Thyroid gland (tissue), 4 donors: ENCODE data around the gene CNNM3.

Experiments
- POLR2A ChIP-seq, 2 donors: fragments of 450-650 bp; IDR thresholded peaks; one replicate each; pipeline ENCODE4 v1.6.1; 2017; ENCODE audit warnings: antibody characterized with exemption in 2 of 2, mild to moderate bottlenecking in 2 of 2, moderate library complexity in 1 of 2
- TF ChIP-seq, protein P1 (sequence below), 6 experiments: fragments of 200-600 bp in 3 of 6; fragments of 450-650 bp in 3 of 6; sonication (generic) in 3 of 6; IDR thresholded peaks; one replicate each; pipeline ENCODE4 v1.5.1; 2016 to 2019; ENCODE audit warnings: antibody characterized with exemption in 6 of 6, mild to moderate bottlenecking in 2 of 6, inconsistent platforms in 1 of 6, moderate library complexity in 1 of 6

DNA sequence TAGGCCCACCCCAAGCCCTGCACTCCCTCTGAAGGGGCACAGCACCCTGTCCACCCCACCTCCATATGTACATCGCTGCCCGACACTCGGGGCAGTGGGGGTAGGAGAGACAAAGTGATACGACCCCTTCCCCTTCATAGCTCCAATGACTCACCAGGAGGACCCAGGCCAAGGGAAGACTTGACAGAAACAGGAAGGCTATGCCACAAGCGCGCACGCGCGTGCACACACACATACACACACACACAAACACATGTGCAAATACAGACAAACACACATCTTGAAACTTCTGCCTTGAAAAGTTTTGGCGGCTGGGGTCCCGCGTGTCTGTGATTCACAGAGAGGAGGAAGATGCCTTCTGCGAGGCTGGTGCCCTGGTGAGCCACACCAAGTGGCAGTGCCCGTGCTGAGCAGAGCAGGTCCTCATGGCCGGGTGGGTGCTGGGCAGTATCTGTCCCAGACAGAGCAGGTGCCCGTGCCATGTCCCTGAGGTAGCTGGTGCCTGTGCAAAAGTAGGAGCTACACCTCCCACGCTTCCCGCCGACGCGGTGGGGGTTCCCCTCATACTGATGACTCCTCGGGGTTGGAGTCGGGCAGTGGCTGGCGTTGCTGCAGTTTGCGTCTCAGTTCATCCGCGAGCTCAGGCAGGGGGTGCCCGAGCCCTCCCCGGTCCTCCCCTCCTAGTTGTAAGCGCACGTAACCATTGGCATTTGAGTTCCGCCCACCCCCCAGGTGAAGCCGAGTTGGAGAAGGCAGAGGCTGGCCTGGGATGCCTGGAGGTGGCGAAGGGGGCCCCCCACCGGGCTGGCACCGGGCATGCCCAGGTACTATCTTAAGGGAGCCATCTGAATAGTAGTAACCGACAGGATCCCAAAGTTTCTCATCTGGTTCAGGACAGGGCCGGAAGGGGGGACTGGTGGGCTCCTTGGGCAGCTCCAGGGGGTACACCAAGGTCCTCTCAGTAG, 44.3 kb downstream of the CNNM3 start:
- TF ChIP-seq POLR2A (IDR thresholded peaks at IDR 0.05): no peak
- TF ChIP-seq, protein P1, sequence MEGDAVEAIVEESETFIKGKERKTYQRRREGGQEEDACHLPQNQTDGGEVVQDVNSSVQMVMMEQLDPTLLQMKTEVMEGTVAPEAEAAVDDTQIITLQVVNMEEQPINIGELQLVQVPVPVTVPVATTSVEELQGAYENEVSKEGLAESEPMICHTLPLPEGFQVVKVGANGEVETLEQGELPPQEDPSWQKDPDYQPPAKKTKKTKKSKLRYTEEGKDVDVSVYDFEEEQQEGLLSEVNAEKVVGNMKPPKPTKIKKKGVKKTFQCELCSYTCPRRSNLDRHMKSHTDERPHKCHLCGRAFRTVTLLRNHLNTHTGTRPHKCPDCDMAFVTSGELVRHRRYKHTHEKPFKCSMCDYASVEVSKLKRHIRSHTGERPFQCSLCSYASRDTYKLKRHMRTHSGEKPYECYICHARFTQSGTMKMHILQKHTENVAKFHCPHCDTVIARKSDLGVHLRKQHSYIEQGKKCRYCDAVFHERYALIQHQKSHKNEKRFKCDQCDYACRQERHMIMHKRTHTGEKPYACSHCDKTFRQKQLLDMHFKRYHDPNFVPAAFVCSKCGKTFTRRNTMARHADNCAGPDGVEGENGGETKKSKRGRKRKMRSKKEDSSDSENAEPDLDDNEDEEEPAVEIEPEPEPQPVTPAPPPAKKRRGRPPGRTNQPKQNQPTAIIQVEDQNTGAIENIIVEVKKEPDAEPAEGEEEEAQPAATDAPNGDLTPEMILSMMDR (IDR thresholded peaks at IDR 0.05): no peak
